ENCODE results near the gene SMPD3. TPM values are rescaled to one million over a fixed set of nuclear protein-coding genes. Genes with fewer than 3 reads are reported as not detected.

Gene SMPD3
- total RNA-seq, 4 donors from 2014 or later: 2.3 TPM; not detected in 3

- Histone ChIP-seq H3K36me3 (no peaks in the 10 kb centered on the region), H3K27me3 (peaks cover 5 to 6% (median 5%) of the 10 kb centered on the region in 3 donors), H3K4me1 (no peaks in the 10 kb centered on the region), H3K27ac (no peak overlapping the region), H3K4me3 (no peak overlapping the region), H3K9me3 (no peaks in the 10 kb centered on the region)
- ATAC-seq (no peak), DNase-seq (no peak)
- in situ Hi-C loops (cut with MboI; ENCODE audit: low sequenced_read_pairs in 4 of 4): no loop called here
- TF ChIP-seq CTCF (IDR thresholded peaks at IDR 0.05 in 4 of 5, conservative IDR thresholded peaks at IDR 0.05 in 1 of 5) (no peak), POLR2A (IDR thresholded peaks at IDR 0.05) (no peak)
- intact Hi-C loops (cut with DNase I; ENCODE audit: low total_unique reads): no loop called here
Observed at GRCh38 chr16:68408967-68409366, 39.3 kb downstream of the SMPD3 start.

- Histone ChIP-seq H3K4me3 (no peak overlapping the region), H3K9me3 (no peaks in the 10 kb centered on the region), H3K27me3 (peaks cover 5 to 6% (median 5%) of the 10 kb centered on the region in 3 donors), H3K27ac (no peak overlapping the region), H3K4me1 (no peaks in the 10 kb centered on the region), H3K36me3 (no peaks in the 10 kb centered on the region)
- DNase-seq (no peak), ATAC-seq (no peak)
- in situ Hi-C loops (cut with MboI; ENCODE audit: low sequenced_read_pairs in 4 of 4) (no loop called here), intact Hi-C loops (cut with DNase I; ENCODE audit: low total_unique reads) (no loop called here)
- TF ChIP-seq POLR2A (IDR thresholded peaks at IDR 0.05): no peak
- TF ChIP-seq CTCF (IDR thresholded peaks at IDR 0.05 in 4 of 5, conservative IDR thresholded peaks at IDR 0.05 in 1 of 5): no peak
Observed at GRCh38 chr16:68408428-68408827, 39.9 kb downstream of the SMPD3 start.

GRCh38 chr16:68406458-68407152, 41.7 kb downstream of the SMPD3 start:
- in situ Hi-C loops (cut with MboI; ENCODE audit: low sequenced_read_pairs in 4 of 4): no loop called here
- Histone ChIP-seq H3K36me3 (no peaks in the 10 kb centered on the region), H3K9me3 (no peaks in the 10 kb centered on the region), H3K27me3 (peaks cover 5 to 6% (median 5%) of the 10 kb centered on the region in 3 donors), H3K27ac (no peak overlapping the region), H3K4me1 (no peaks in the 10 kb centered on the region), H3K4me3 (no peak overlapping the region)
- ATAC-seq: no peak
- no peak for DNase-seq
- TF ChIP-seq CTCF (IDR thresholded peaks at IDR 0.05 in 4 of 5, conservative IDR thresholded peaks at IDR 0.05 in 1 of 5) (no peak), POLR2A (IDR thresholded peaks at IDR 0.05) (no peak)
- intact Hi-C loops (cut with DNase I; ENCODE audit: low total_unique reads): no loop called here

- ATAC-seq (no peak), DNase-seq (no peak)
- intact Hi-C loops (cut with DNase I; ENCODE audit: low total_unique reads): no loop called here
- Histone ChIP-seq H3K36me3 (no peaks in the 10 kb centered on the region), H3K9me3 (no peaks in the 10 kb centered on the region), H3K4me3 (no peak overlapping the region), H3K4me1 (no peaks in the 10 kb centered on the region), H3K27me3 (peaks cover 5 to 6% (median 5%) of the 10 kb centered on the region in 3 donors), H3K27ac (no peak overlapping the region)
- TF ChIP-seq CTCF (IDR thresholded peaks at IDR 0.05 in 4 of 5, conservative IDR thresholded peaks at IDR 0.05 in 1 of 5) (no peak), POLR2A (IDR thresholded peaks at IDR 0.05) (no peak)
- in situ Hi-C loops (cut with MboI; ENCODE audit: low sequenced_read_pairs in 4 of 4): no loop called here
Observed at GRCh38 chr16:68404736-68405345, 43.5 kb downstream of the SMPD3 start.

Data from gastrocnemius medialis (tissue), 4 donors.